ENCODE data around the gene RNF167.

The RNF167 gene

DNA sequence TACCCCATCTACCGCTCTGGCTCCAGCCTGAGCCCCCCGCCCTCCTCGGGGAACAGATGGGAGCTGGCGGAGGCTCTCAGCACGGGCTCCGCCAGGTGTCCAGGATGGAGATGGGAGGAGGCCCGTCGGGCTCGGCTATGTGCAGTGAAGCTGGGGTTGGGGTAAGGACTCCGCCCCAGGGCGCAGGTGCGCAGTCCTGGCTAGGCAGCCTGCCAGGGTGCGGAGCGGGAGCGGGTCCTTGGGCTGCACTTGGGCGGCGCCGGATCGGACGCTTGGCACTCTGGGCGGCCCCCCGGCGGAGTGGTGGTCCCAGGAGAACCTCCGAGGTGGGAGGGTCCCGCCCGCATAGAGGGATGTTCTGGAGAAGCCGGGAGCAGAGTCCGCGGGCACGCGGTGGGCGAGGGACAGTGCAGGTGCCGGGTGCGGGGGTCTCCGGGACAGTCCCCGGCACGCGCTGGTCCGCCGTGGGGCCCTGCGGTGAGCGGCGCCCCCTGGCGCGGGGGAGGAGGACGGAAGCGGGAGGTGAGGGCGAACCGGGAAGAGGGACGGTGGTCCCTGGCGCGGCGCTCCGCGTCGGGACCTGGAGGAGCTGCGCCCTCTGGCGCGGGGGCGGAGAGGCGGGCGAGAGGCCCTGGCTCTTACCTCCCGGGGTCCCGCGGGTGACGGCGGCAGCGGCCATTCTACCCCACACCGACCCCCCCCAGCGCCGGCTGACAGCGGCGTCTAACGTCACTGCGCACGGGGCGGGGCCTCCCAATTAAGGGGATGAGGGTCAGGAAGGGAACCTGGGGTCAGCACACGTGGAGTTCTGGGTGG is 47.1 kb downstream of the RNF167 start, which contains the start of gene CAMTA2:
Gene CAMTA2 (minus strand): TSS at position 725 of the 816 bp plus-strand sequence. CDS start 1,453 bp downstream, outside the sequence.
- DNase-seq, result peak; percentile 70

- DNase-seq, result no peak
Measured at GRCh38 chr17:4987767-4988567, 47.9 kb downstream of the RNF167 start.

DNA sequence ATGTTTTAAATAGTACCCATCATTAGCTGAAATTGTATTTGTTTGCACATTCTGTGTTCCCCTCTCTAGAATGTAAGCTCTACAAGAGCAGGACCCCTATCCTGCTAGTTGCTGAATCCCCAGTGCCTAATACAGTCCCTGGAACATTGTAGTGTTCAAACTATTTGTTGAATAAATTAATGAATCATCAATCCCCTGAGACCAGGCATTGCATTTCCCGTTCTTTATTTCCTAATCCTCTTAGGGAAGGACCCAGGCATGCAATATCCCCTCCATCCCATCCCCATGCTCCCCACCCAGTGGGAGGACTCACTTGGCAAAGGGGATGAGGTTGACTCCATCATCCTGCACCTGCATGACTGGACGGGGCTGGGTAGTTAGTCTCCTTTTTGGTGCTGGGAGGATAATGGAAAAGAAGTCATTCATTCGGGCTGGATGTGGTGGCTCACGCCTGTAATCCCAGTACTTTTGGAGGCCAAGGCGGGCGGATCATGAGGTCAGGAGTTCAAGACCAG is 54.1 kb downstream of the RNF167 start:
- no peak for DNase-seq
